ENCODE data around the gene NOL6. TPM values are rescaled to one million over a fixed set of nuclear protein-coding genes. Genes with fewer than 3 reads are reported as not detected.

NOL6 gene
- total and polyA plus RNA-seq, 2 of the 8 experiments (the other 6 are each of a cell fraction or from before 2014, with no cell fraction given): 44.0 to 55.0 TPM

DNA sequence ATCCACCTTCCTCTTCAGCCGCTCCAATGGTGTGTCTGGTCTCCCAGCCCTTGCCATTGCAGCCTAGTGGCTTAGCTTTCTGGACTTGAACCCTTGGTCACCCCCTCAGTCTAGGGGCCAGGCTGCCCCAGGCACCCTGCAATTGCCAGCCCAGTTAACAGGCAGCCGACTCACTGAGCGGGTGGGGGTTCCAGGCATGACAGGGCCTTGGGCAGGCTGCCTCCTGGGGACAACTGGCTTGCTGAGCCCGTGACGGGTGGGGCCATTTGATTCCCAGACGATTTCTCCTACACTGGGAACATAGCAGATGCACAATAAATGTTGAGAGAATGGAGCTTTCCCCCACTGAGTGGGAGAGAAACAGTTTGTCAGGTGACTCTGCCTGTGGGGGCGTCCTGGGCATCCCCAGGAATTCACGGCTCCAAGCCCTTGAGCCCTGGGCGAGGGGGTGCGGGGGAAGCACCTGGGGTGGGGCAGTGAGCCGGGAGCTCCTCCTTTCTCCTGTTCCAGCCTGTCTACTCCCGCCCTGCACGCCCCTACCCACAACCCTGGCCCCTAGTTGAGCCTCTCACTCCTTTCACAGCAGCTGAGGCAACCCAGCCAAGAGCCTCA is 58.7 kb downstream of the NOL6 start:
- Histone ChIP-seq H4K8ac (ENCODE audit: extremely low read depth, insufficient read depth, low read length) (peak overlapping the region; percentile 75), H3K27ac (ENCODE audit: low read depth, low read length) (no peak overlapping the region), H2AK5ac (ENCODE audit: low read depth, low read length) (no peak overlapping the region), H3K9me3 (ENCODE audit: insufficient read depth in 2 of 2, low read depth in 1 of 2, low read length in 1 of 2) (no peaks in the 10 kb centered on the region), H3K27me3 (replicated peaks in 1 of 4; ENCODE audit: control insufficient read depth in 3 of 4, extremely low read depth in 1 of 4, insufficient read depth in 3 of 4, low read length in 3 of 4) (no peaks in the 10 kb centered on the region; a peak in 1 of 7 replicates), H3K79me1 (ENCODE audit: low read depth, low read length) (no peaks in the 10 kb centered on the region), H3K23me2 (ENCODE audit: low read depth, low read length) (no peaks in the 10 kb centered on the region), H2BK120ac (replicated peaks; ENCODE audit: low read depth, low read length) (no peak overlapping the region), H2BK15ac (ENCODE audit: low read length) (no peak overlapping the region; the same call in 1 of the 2 replicates), H4K5ac (ENCODE audit: insufficient read length, low read depth, low read length) (no peak overlapping the region), H3K18ac (ENCODE audit: extremely low read depth, low read length) (0 out of 2 replicates have a peak overlapping the region, but pooled peaks have one; percentile 52), H4K20me1 (replicated peaks in 1 of 2; ENCODE audit: control insufficient read depth in 1 of 2, insufficient read depth in 2 of 2, low read length in 2 of 2) (no peaks in the 10 kb centered on the region), H4K91ac (replicated peaks; ENCODE audit: insufficient read length, low read length) (peak overlapping the region; percentile 27), H3K4ac (replicated peaks; ENCODE audit: insufficient read length, low read depth, low read length) (no peak overlapping the region), H3K23ac (ENCODE audit: insufficient read length) (no peak overlapping the region), H3K4me1 (replicated peaks in 1 of 4; ENCODE audit: control insufficient read depth in 3 of 4, insufficient read depth in 4 of 4, low read length in 3 of 4) (peaks cover 0 to 4% (median 3%) of the 10 kb centered on the region in 4 experiments; a peak in 2 of 7 replicates), H2BK5ac (ENCODE audit: low read depth, low read length) (no peak overlapping the region), H3K56ac (replicated peaks; ENCODE audit: insufficient read length, low read depth, low read length) (no peak overlapping the region), H3K4me2 (ENCODE audit: insufficient read depth in 1 of 2, low read depth in 2 of 2, low read length in 2 of 2) (no peak overlapping the region), H3K9ac (replicated peaks in 1 of 4; ENCODE audit: extremely low read depth in 1 of 4, low read depth in 3 of 4, low read length in 3 of 4) (no peak overlapping the region), H3K14ac (ENCODE audit: insufficient read length) (no peak overlapping the region), H2AFZ (ENCODE audit: low read length) (peak overlapping the region; percentile 2; the same call in 1 of the 2 replicates), H2BK12ac (ENCODE audit: low read depth, low read length) (no peak overlapping the region), H2BK20ac (ENCODE audit: low read length) (no peak overlapping the region), H3K4me3 (ENCODE audit: extremely low read depth in 1 of 4, insufficient read depth in 2 of 4, low read depth in 3 of 4, low read length in 4 of 4) (no peak overlapping the region), H3K36me3 (ENCODE audit: control insufficient read depth in 2 of 4, insufficient read depth in 4 of 4, low read length in 3 of 4) (no peaks in the 10 kb centered on the region), H3K79me2 (ENCODE audit: control insufficient read depth in 1 of 2, insufficient read depth in 2 of 2, low read length in 2 of 2) (no peaks in the 10 kb centered on the region)
- ChIA-PET POLR2A (ENCODE audit: partially characterized antibody) (interaction anchor here (1.0 kb wide), 1 partner anchor 58 kb away, joined by 3 read pairs; no protein-coding TSS in a partner anchor), CTCF (ENCODE audit: partially characterized antibody) (interaction anchor here (0.6 to 9.5 kb wide), 25 partner anchors 8 to 235 kb away, joined by 3 to 134 read pairs (median 6); partner anchors contain the start of genes AQP3, AQP7 and NOL6)
- 86% methylated on average over 11 of the region's 13 CpGs; no CpG with 5 or more reads in 1 of the 2 experiments for WGBS, 2 experiments (ENCODE audit: extremely low coverage in 1 of 2, insufficient coverage in 1 of 2, insufficient read length in 1 of 2, insufficient replicate concordance in 2 of 2, low coverage in 1 of 2, low lambda C conversion rate in 2 of 2, missing lambda C conversion rate in 1 of 2)
- FAIRE-seq: no peak
- TF ChIP-seq, protein P1, sequence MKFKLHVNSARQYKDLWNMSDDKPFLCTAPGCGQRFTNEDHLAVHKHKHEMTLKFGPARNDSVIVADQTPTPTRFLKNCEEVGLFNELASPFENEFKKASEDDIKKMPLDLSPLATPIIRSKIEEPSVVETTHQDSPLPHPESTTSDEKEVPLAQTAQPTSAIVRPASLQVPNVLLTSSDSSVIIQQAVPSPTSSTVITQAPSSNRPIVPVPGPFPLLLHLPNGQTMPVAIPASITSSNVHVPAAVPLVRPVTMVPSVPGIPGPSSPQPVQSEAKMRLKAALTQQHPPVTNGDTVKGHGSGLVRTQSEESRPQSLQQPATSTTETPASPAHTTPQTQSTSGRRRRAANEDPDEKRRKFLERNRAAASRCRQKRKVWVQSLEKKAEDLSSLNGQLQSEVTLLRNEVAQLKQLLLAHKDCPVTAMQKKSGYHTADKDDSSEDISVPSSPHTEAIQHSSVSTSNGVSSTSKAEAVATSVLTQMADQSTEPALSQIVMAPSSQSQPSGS (IDR thresholded peaks at IDR 0.05; ENCODE audit: low read length): no peak
- TF ChIP-seq JUN (IDR thresholded peaks at IDR 0.05; ENCODE audit: low read depth, low read length) (no peak), YY1 (IDR thresholded peaks at IDR 0.05; ENCODE audit: low read depth, low read length) (no peak)
- TF ChIP-seq, protein P2, sequence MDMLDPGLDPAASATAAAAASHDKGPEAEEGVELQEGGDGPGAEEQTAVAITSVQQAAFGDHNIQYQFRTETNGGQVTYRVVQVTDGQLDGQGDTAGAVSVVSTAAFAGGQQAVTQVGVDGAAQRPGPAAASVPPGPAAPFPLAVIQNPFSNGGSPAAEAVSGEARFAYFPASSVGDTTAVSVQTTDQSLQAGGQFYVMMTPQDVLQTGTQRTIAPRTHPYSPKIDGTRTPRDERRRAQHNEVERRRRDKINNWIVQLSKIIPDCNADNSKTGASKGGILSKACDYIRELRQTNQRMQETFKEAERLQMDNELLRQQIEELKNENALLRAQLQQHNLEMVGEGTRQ (IDR thresholded peaks at IDR 0.05; ENCODE audit: low read length): no peak
- DNase-seq (ENCODE audit: low read depth in 1 of 2, low spot score in 2 of 2): no peak
